ENCODE measurements around the gene LPXN.

LPXN gene

GRCh38 chr11:58508005-58508404 is 67.7 kb downstream of the LPXN start, which contains the start of gene OR5B21:
TSS of gene OR5B21 (minus strand) at chr11:58508105. CDS start at chr11:58508105, 0 bp downstream.
- TF ChIP-seq TCF12 (IDR thresholded peaks at IDR 0.05; ENCODE audit: low read depth) (no peak), YY1 (IDR thresholded peaks at IDR 0.05; ENCODE audit: low read depth) (no peak), FOXM1 (IDR thresholded peaks at IDR 0.05; ENCODE audit: borderline replicate concordance, low read depth) (no peak), RAD21 (IDR thresholded peaks at IDR 0.05; ENCODE audit: low read depth) (no peak), TEAD4 (IDR thresholded peaks at IDR 0.05) (no peak)
- TF ChIP-seq, protein P1, sequence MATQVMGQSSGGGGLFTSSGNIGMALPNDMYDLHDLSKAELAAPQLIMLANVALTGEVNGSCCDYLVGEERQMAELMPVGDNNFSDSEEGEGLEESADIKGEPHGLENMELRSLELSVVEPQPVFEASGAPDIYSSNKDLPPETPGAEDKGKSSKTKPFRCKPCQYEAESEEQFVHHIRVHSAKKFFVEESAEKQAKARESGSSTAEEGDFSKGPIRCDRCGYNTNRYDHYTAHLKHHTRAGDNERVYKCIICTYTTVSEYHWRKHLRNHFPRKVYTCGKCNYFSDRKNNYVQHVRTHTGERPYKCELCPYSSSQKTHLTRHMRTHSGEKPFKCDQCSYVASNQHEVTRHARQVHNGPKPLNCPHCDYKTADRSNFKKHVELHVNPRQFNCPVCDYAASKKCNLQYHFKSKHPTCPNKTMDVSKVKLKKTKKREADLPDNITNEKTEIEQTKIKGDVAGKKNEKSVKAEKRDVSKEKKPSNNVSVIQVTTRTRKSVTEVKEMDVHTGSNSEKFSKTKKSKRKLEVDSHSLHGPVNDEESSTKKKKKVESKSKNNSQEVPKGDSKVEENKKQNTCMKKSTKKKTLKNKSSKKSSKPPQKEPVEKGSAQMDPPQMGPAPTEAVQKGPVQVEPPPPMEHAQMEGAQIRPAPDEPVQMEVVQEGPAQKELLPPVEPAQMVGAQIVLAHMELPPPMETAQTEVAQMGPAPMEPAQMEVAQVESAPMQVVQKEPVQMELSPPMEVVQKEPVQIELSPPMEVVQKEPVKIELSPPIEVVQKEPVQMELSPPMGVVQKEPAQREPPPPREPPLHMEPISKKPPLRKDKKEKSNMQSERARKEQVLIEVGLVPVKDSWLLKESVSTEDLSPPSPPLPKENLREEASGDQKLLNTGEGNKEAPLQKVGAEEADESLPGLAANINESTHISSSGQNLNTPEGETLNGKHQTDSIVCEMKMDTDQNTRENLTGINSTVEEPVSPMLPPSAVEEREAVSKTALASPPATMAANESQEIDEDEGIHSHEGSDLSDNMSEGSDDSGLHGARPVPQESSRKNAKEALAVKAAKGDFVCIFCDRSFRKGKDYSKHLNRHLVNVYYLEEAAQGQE (IDR thresholded peaks at IDR 0.05; ENCODE audit: low read depth), result no peak

- TF ChIP-seq FOXM1 (IDR thresholded peaks at IDR 0.05; ENCODE audit: borderline replicate concordance, low read depth), result no peak
- no peak for TF ChIP-seq MAX (IDR thresholded peaks at IDR 0.05)
- no peak for TF ChIP-seq EP300 (IDR thresholded peaks at IDR 0.05; ENCODE audit: borderline replicate concordance)
- TF ChIP-seq USF1 (IDR thresholded peaks at IDR 0.05), result no peak
These were observed 68.3 kb downstream of the LPXN start for GRCh38 chr11:58507355-58507754.

- TF ChIP-seq TEAD4 (IDR thresholded peaks at IDR 0.05) (no peak), EGR1 (IDR thresholded peaks at IDR 0.05) (no peak), CREB1 (IDR thresholded peaks at IDR 0.05; ENCODE audit: low read depth) (no peak), NFIC (IDR thresholded peaks at IDR 0.05) (no peak), TAF1 (IDR thresholded peaks at IDR 0.05; ENCODE audit: low read depth) (no peak), EP300 (IDR thresholded peaks at IDR 0.05; ENCODE audit: borderline replicate concordance) (no peak), TCF12 (IDR thresholded peaks at IDR 0.05; ENCODE audit: low read depth) (no peak), USF1 (IDR thresholded peaks at IDR 0.05) (no peak), MAX (IDR thresholded peaks at IDR 0.05) (no peak)
- TF ChIP-seq, protein P1 (IDR thresholded peaks at IDR 0.05; ENCODE audit: low read depth), result no peak
These were observed 68.7 kb downstream of the LPXN start for GRCh38 chr11:58506935-58507334.

DNA sequence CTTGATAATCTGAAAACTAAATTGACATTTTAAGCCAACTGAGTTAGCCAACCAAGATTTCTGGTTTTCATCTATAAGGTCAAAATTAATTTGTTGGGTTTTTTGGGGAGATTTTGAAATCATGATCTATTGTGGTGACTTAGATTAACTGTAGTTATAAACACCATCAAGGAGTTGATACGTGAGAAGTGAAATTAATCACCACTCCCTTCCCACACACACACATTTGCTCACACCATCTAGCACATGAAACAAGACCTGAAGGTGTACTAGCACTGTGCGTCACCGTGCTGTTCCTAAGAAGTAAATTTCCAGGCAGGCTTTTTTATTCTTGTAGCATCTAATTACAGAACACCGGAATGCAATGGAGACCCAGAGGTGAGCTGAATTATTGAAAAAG is 69.8 kb downstream of the LPXN start:
- TF ChIP-seq USF1 (IDR thresholded peaks at IDR 0.05) (no peak), EGR1 (IDR thresholded peaks at IDR 0.05) (no peak), ZBTB7A (IDR thresholded peaks at IDR 0.05; ENCODE audit: low read depth) (no peak), NFIC (IDR thresholded peaks at IDR 0.05) (no peak), TEAD4 (IDR thresholded peaks at IDR 0.05) (no peak), TAF1 (IDR thresholded peaks at IDR 0.05; ENCODE audit: low read depth) (no peak), CEBPB (IDR thresholded peaks at IDR 0.05) (no peak), YY1 (IDR thresholded peaks at IDR 0.05; ENCODE audit: low read depth) (no peak), FOXM1 (IDR thresholded peaks at IDR 0.05; ENCODE audit: borderline replicate concordance, low read depth) (no peak)
- TF ChIP-seq, protein P1 (IDR thresholded peaks at IDR 0.05; ENCODE audit: low read depth), result no peak

DNA sequence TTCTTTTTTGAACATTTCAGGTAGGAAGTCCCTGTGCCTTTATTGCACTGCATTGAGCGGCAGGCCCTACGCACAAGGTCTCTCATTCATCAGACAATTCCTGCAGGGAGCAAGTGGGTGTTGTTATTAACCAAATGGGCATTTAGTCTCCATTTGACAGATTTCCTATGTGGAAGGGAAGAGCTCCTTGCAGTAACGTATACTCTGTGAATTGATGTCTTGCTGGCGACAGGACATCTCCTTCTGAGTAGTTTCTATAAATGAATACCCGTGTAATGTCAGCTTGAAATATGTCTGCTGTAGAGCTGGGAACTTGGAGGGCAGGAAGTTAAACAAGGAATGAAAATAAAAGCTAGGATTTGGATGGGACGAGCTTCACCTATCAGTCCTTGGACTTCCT is 71.4 kb downstream of the LPXN start:
- TF ChIP-seq NFIC (IDR thresholded peaks at IDR 0.05) (no peak), EP300 (IDR thresholded peaks at IDR 0.05; ENCODE audit: borderline replicate concordance) (no peak)

Measured in Ishikawa (cell line).